Measurements from ENCODE around the gene PPP4R2. TPM values are rescaled to one million over a fixed set of nuclear protein-coding genes. Genes with fewer than 3 reads are reported as not detected.

The PPP4R2 gene
- total RNA-seq, 2 donors from 2014 or later = 60.3 to 92.9 TPM

- H3K36me3 ChIP-seq = no peaks in the 10 kb centered on the region
- no peak overlapping the region for H3K27ac ChIP-seq
- no peak overlapping the region for H3K4me3 ChIP-seq
- no peak for DNase-seq
- intact Hi-C loops (cut with DNase I) = no loop called here
- no peaks in the 10 kb centered on the region for H3K27me3 ChIP-seq
- TF ChIP-seq CTCF (IDR thresholded peaks at IDR 0.05) = no peak
- no peak overlapping the region for H3K9ac ChIP-seq (ENCODE audit: low read depth in 2 of 2, low read length in 2 of 2)
- peaks cover 10% of the 10 kb centered on the region for H3K4me1 ChIP-seq
- H3K9me3 ChIP-seq = no peaks in the 10 kb centered on the region
Observed at GRCh38 chr3:72993391-72993790, 3.2 kb upstream of the PPP4R2 start.

- TF ChIP-seq CTCF (IDR thresholded peaks at IDR 0.05) = no peak
- no peaks in the 10 kb centered on the region for H3K9me3 ChIP-seq
- no peaks in the 10 kb centered on the region for H3K27me3 ChIP-seq
- peaks cover 20% of the 10 kb centered on the region for H3K4me1 ChIP-seq
- no peaks in the 10 kb centered on the region for H3K36me3 ChIP-seq
- peak overlapping the region in 1 of 2 donors; percentile 51 for H3K9ac ChIP-seq (ENCODE audit: low read depth in 2 of 2, low read length in 2 of 2)
- no peak overlapping the region for H3K4me3 ChIP-seq
- intact Hi-C loops (cut with DNase I) = loop anchor here (5.0 kb wide), 1 partner anchor 48 kb away; no protein-coding TSS in a partner anchor
- peak; percentile 43 for DNase-seq
- H3K27ac ChIP-seq = peak overlapping the region; percentile 95
Observed at GRCh38 chr3:72995337-72995736, 1.3 kb upstream of the PPP4R2 start.

GRCh38 chr3:72996121-72996472, 514 bp upstream of the PPP4R2 start:
- peak overlapping the region; percentile 95 for H3K27ac ChIP-seq
- intact Hi-C loops (cut with DNase I) = loop anchor here (5.0 kb wide), 1 partner anchor 49 kb away; no protein-coding TSS in a partner anchor
- H3K4me3 ChIP-seq = peak overlapping the region; percentile 79
- no peaks in the 10 kb centered on the region for H3K27me3 ChIP-seq
- peak overlapping the region; percentile 67 to 77 for H3K9ac ChIP-seq (ENCODE audit: low read depth in 2 of 2, low read length in 2 of 2)
- no peaks in the 10 kb centered on the region for H3K9me3 ChIP-seq
- no peaks in the 10 kb centered on the region for H3K36me3 ChIP-seq
- no peak for TF ChIP-seq CTCF (IDR thresholded peaks at IDR 0.05)
- DNase-seq = peak; percentile 63
- H3K4me1 ChIP-seq = peaks cover 20% of the 10 kb centered on the region

GRCh38 chr3:72997421-72997961, 880 bp downstream of the PPP4R2 start:
- TF ChIP-seq CTCF (IDR thresholded peaks at IDR 0.05) = peak; percentile 35
- peak; percentile 40 for DNase-seq
- Histone ChIP-seq H3K4me1 (peaks cover 20% of the 10 kb centered on the region), H3K36me3 (no peaks in the 10 kb centered on the region), H3K9ac (ENCODE audit: low read depth in 2 of 2, low read length in 2 of 2) (peak overlapping the region; percentile 75 to 77), H3K4me3 (peak overlapping the region; percentile 79), H3K27ac (peak overlapping the region; percentile 95), H3K9me3 (no peaks in the 10 kb centered on the region), H3K27me3 (no peaks in the 10 kb centered on the region)
- intact Hi-C loops (cut with DNase I) = loop anchor here (5.0 kb wide), 1 partner anchor 50 kb away; no protein-coding TSS in a partner anchor

GRCh38 chr3:72998466-72998865, 1.9 kb downstream of the PPP4R2 start:
- H3K36me3 ChIP-seq = no peaks in the 10 kb centered on the region
- TF ChIP-seq CTCF (IDR thresholded peaks at IDR 0.05) = no peak
- H3K27ac ChIP-seq = no peak overlapping the region
- H3K9ac ChIP-seq (ENCODE audit: low read depth in 2 of 2, low read length in 2 of 2) = peak overlapping the region in 1 of 2 donors; percentile 42
- peak overlapping the region; percentile 79 for H3K4me3 ChIP-seq
- H3K27me3 ChIP-seq = no peaks in the 10 kb centered on the region
- intact Hi-C loops (cut with DNase I) = loop anchor here (5.0 kb wide), 1 partner anchor 51 kb away; no protein-coding TSS in a partner anchor
- peaks cover 20% of the 10 kb centered on the region for H3K4me1 ChIP-seq
- no peaks in the 10 kb centered on the region for H3K9me3 ChIP-seq
- no peak for DNase-seq
